Mesenchymal stem cell (in vitro differentiated cells and primary cell): ENCODE measurements around the gene BLID.

Source experiments
- DNase-seq: peaks from one replicate; pipeline ENCODE4 v3.0.0-alpha.2; 2013
- H2AFZ ChIP-seq: one replicate; pipeline ENCODE4 v1.6.1; 2013; ENCODE audit warnings: low read depth, mild to moderate bottlenecking, control low read depth, inconsistent platforms, low read length, moderate library complexity
- H2AK5ac ChIP-seq: 2 replicates; pipeline ENCODE4 v1.6.1; 2013; ENCODE audit warnings: low read length, moderate library complexity, mild to moderate bottlenecking, inconsistent platforms; ENCODE audit not compliant: severe bottlenecking
- H2BK120ac ChIP-seq: one replicate; pipeline ENCODE4 v1.6.1; 2013; ENCODE audit warnings: low read depth, mild to moderate bottlenecking, inconsistent platforms, low read length, moderate library complexity
- H2BK12ac ChIP-seq, 2 experiments: one replicate each; pipeline ENCODE4 v1.6.1; 2013; ENCODE audit warnings: inconsistent platforms in 2 of 2, low read length in 2 of 2, mild to moderate bottlenecking in 2 of 2, moderate library complexity in 2 of 2, control low read depth in 1 of 2
- H2BK15ac ChIP-seq: one replicate; pipeline ENCODE4 v1.6.1; 2013; ENCODE audit warnings: mild to moderate bottlenecking, low read depth, inconsistent platforms; ENCODE audit not compliant: poor library complexity, severe bottlenecking
- H2BK5ac ChIP-seq: 2 replicates; pipeline ENCODE4 v1.6.1; 2013; ENCODE audit warnings: low read depth, mild to moderate bottlenecking, low read length, control low read depth, inconsistent platforms; ENCODE audit not compliant: poor library complexity, severe bottlenecking
- H3K14ac ChIP-seq, 2 experiments: one replicate each; pipeline ENCODE4 v1.6.1; 2013; ENCODE audit warnings: inconsistent platforms in 2 of 2, low read length in 2 of 2, control low read depth in 1 of 2, mild to moderate bottlenecking in 1 of 2, moderate library complexity in 1 of 2
- H3K18ac ChIP-seq, 2 experiments: one replicate each; pipeline ENCODE4 v1.6.1; 2013; ENCODE audit warnings: inconsistent platforms in 2 of 2, low read length in 2 of 2, control low read depth in 1 of 2, low read depth in 1 of 2, mild to moderate bottlenecking in 1 of 2
- H3K23ac ChIP-seq, 2 experiments: one replicate each; pipeline ENCODE4 v1.6.1; 2013; ENCODE audit warnings: inconsistent platforms in 2 of 2, low read length in 2 of 2, mild to moderate bottlenecking in 2 of 2, moderate library complexity in 2 of 2, control low read depth in 1 of 2
- H3K27ac ChIP-seq: 2 replicates; pipeline ENCODE4 v1.5.1; 2013; ENCODE audit warnings: mild to moderate bottlenecking, moderate library complexity, low read length, control low read depth, inconsistent platforms; ENCODE audit not compliant: poor library complexity, severe bottlenecking
- H3K27me3 ChIP-seq, 2 experiments: 2 replicates each; pipeline versions ENCODE4 v1.6.1 to v1.7.0; 2013; ENCODE audit warnings: low read length in 2 of 2, mild to moderate bottlenecking in 2 of 2, moderate library complexity in 2 of 2, control low read depth in 1 of 2, inconsistent platforms in 1 of 2; ENCODE audit not compliant: control insufficient read depth in 1 of 2, insufficient read depth in 1 of 2
- H3K36me3 ChIP-seq, 2 experiments: 2 replicates each; pipeline versions ENCODE4 v1.6.1 to v1.7.0; 2013; ENCODE audit warnings: low read length in 2 of 2, control low read depth in 1 of 2, inconsistent platforms in 1 of 2, low read depth in 1 of 2, mild to moderate bottlenecking in 1 of 2; ENCODE audit not compliant: insufficient read depth in 2 of 2, control insufficient read depth in 1 of 2
- H3K4ac ChIP-seq, 2 experiments: one replicate each; pipeline ENCODE4 v1.6.1; 2013; ENCODE audit warnings: inconsistent platforms in 2 of 2, low read length in 2 of 2, mild to moderate bottlenecking in 2 of 2, moderate library complexity in 2 of 2, control low read depth in 1 of 2, low read depth in 1 of 2
- H3K4me1 ChIP-seq: 2 replicates; pipeline ENCODE4 v1.6.1; 2013; ENCODE audit warnings: low read depth, low read length, control low read depth; ENCODE audit not compliant: control insufficient read depth, insufficient read depth
- H3K4me2 ChIP-seq: 2 replicates; pipeline ENCODE4 v1.6.1; 2013; ENCODE audit warnings: low read length, mild to moderate bottlenecking, inconsistent platforms; ENCODE audit not compliant: poor library complexity, severe bottlenecking
- H3K4me3 ChIP-seq, 2 experiments: 2 replicates each; pipeline versions ENCODE4 v1.5.1 to v1.7.0; 2013; ENCODE audit warnings: low read length in 2 of 2, mild to moderate bottlenecking in 2 of 2, control low read depth in 1 of 2, low read depth in 1 of 2; ENCODE audit not compliant: insufficient read depth in 1 of 2
- H3K79me1 ChIP-seq: replicated peaks from 2 replicates; pipeline ENCODE4 v1.6.1; 2013; ENCODE audit warnings: mild to moderate bottlenecking, control low read depth, low read length, inconsistent platforms; ENCODE audit not compliant: poor library complexity, severe bottlenecking
- H3K9ac ChIP-seq: 2 replicates; pipeline ENCODE4 v1.7.0; 2013; ENCODE audit warnings: mild to moderate bottlenecking, low read length, moderate library complexity
- H3K9me3 ChIP-seq: 2 replicates; pipeline ENCODE4 v1.7.0; 2013; ENCODE audit warnings: mild to moderate bottlenecking, low read length; ENCODE audit not compliant: control insufficient read depth
- H4K8ac ChIP-seq: one replicate; pipeline ENCODE4 v1.6.1; 2013; ENCODE audit warnings: inconsistent platforms, mild to moderate bottlenecking, low read length, moderate library complexity
- H4K91ac ChIP-seq: one replicate; pipeline ENCODE4 v1.6.1; 2013; ENCODE audit warnings: mild to moderate bottlenecking, low read length, inconsistent platforms
- WGBS: methylation state at CpG from one replicate; pipeline ENCODE4 v1.1.7; 2013; ENCODE audit warnings: mixed read lengths; 5-methylcytosine and 5-hydroxymethylcytosine counted together

Gene BLID

DNA sequence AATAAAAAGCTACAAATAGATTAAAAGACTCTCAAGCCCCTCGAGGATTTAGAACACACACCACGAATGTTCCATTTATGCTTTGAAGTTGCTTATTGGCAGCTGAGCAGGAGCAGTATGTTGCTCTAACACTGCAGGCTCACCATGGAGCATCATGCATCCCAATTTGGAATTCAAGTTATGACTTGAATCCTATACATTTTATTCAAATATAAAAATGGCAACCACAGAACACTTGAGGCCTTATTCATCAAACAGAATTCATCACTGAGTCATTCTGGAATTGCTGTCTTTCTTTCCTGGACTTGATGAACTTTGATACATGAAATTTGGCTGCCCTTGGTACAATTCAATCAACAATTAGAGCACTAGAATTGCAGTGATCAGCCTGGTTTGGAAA lies 24.5 kb upstream of the BLID start:
- peak; percentile 52 for DNase-seq
- 58% methylated on average over 2 of the region's 2 CpGs for WGBS
- Histone ChIP-seq H2AFZ (no peak overlapping the region), H4K8ac (no peak overlapping the region), H3K36me3 (peaks cover 0 to 54% of the 10 kb centered on the region in 2 experiments), H2BK120ac (no peak overlapping the region), H3K9me3 (no peaks in the 10 kb centered on the region), H3K9ac (peak overlapping the region; percentile 57), H2AK5ac (no peak overlapping the region), H3K23ac (no peak overlapping the region), H3K18ac (no peak overlapping the region), H3K4me3 (no peak overlapping the region), H3K4me2 (no peak overlapping the region), H2BK15ac (no peak overlapping the region), H3K14ac (no peak overlapping the region), H3K4ac (no peak overlapping the region), H3K79me1 (no peaks in the 10 kb centered on the region), H2BK5ac (no peak overlapping the region), H2BK12ac (peak overlapping the region in 1 of 2 experiments; percentile 72), H4K91ac (no peak overlapping the region), H3K4me1 (peaks cover 4% of the 10 kb centered on the region), H3K27ac (peak overlapping the region; percentile 60), H3K27me3 (no peaks in the 10 kb centered on the region)

DNA sequence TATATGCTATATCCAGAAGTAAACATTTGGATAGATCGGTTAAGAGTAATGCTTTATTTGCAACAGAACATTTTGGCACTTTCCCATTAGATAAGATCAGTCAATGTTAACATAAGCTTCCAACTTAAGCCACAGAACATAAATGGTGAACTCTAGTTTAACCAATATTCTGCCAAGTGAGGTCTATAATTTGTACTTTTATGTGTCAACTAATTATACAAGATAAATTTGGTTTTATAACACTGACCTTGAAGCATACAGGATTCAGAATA lies 23.5 kb upstream of the BLID start:
- Histone ChIP-seq H3K4me2 (no peak overlapping the region), H3K4me3 (peak overlapping the region in 1 of 2 experiments; percentile 31)
- WGBS = no CpG with 5 or more reads among the region's 1 CpG

DNA sequence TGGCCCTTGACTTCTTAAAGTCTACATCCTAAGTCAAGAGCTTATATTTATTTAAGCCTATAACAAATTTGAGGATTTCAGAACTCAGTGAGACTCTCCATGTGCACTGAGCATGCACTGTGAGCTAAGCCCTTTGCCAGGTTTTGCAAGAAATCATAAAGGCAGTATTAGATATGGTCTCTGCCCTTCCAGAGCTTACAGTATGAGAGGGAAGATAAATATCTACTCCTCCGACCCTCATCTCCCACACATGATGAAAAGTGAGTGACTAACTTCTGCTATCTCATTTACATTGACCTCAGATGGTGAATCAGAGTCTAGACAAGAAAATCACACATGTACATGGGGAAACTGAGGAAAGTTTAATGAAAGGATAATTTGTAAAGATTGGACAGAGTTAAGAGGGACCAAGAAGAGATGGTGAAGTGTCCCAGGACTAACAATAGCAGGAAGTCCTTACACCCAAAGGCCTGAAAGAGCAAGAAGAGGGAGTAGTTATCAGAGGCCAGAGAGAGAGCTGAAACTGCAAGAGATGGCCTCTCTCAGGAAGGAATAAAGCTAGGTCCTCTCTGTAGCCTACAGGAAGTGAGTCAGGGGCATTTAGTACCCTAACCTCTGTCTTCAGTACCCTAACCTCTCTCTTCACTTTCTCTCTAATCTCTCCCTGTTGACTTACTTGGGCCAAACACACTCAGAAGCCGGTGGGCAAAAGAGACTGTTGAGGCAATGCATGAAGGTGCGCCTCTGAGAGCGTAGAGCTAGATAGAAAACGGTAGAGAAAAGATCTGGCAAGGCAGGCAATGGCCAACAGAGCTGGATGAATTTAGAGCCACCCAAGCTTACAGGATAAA lies 23.0 kb upstream of the BLID start:
- no peak overlapping the region for H3K23ac ChIP-seq
- peak overlapping the region in 1 of 2 experiments; percentile 32 for H3K14ac ChIP-seq
- no peak overlapping the region for H4K91ac ChIP-seq
- peak overlapping the region; percentile 61 to 82 for H3K18ac ChIP-seq
- peak overlapping the region; percentile 44 for H3K27ac ChIP-seq
- no peaks in the 10 kb centered on the region for H3K79me1 ChIP-seq
- peak overlapping the region; percentile 91 for H2AK5ac ChIP-seq
- H2BK12ac ChIP-seq = peak overlapping the region; percentile 29 to 92
- H4K8ac ChIP-seq = no peak overlapping the region
- peaks cover 2 to 54% of the 10 kb centered on the region in 2 experiments for H3K36me3 ChIP-seq
- no peak overlapping the region for H2BK5ac ChIP-seq
- H3K27me3 ChIP-seq = no peaks in the 10 kb centered on the region
- H3K9ac ChIP-seq = peak overlapping the region; percentile 71
- no peak overlapping the region for H2AFZ ChIP-seq
- H3K4me3 ChIP-seq = peak overlapping the region in 1 of 2 experiments; percentile 31
- H2BK15ac ChIP-seq = no peak overlapping the region
- DNase-seq = peak; percentile 72
- H2BK120ac ChIP-seq = no peak overlapping the region
- H3K4ac ChIP-seq = peak overlapping the region; percentile 39 to 95
- 48% methylated on average over 3 of the region's 5 CpGs for WGBS
- H3K4me1 ChIP-seq = peaks cover 4% of the 10 kb centered on the region
- H3K4me2 ChIP-seq = no peak overlapping the region
- H3K9me3 ChIP-seq = no peaks in the 10 kb centered on the region

More for the DNA sequence above, 23.5 kb upstream of the BLID start:
- Histone ChIP-seq H3K4me1 (peaks cover 4% of the 10 kb centered on the region), H4K91ac (no peak overlapping the region), H2AFZ (no peak overlapping the region), H2AK5ac (no peak overlapping the region), H3K27ac (peak overlapping the region; percentile 44), H2BK5ac (no peak overlapping the region), H3K4ac (no peak overlapping the region), H2BK15ac (no peak overlapping the region), H3K9ac (no peak overlapping the region), H3K23ac (no peak overlapping the region), H2BK120ac (no peak overlapping the region), H3K18ac (no peak overlapping the region), H3K14ac (no peak overlapping the region), H2BK12ac (no peak overlapping the region), H4K8ac (no peak overlapping the region), H3K9me3 (no peaks in the 10 kb centered on the region), H3K79me1 (no peaks in the 10 kb centered on the region), H3K36me3 (peaks cover 2 to 54% of the 10 kb centered on the region in 2 experiments), H3K27me3 (no peaks in the 10 kb centered on the region)
- DNase-seq = no peak

DNA sequence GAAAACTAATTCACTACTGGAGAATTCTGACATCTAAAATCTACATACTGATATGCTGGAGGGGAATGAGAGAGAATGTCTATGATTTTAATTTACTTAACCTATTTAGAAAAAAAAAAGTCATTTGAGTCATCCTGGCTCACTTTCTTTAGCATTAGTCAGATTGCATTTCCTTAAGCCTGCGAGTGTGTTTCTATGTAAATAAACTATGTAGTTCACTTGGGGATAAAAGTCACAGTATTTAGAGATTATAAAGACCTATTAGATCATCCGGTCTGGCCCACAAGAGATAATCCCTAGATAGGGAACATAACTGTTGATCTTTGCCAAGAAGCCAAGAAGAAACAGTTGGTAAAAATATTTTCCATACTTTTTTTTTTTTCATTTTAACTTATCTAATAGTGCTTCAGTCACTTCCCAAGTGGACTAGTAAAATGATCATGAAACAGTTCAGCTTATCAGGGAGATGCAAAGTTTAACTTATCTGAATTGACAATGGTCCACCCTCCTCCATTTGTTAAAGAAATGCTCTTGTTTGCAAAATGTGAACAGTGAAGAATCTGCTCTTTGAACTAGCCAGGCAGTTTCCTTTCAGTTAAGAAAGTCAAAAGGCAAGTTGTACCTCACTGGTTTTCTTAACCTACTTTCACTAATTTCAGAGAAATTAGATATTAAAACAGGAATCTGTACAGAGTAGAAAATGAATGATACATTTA lies 21.2 kb upstream of the BLID start:
- Histone ChIP-seq H3K27ac (peak overlapping the region; percentile 65), H3K4ac (no peak overlapping the region), H3K79me1 (no peaks in the 10 kb centered on the region), H3K9ac (peak overlapping the region; percentile 71), H2AK5ac (no peak overlapping the region), H3K18ac (no peak overlapping the region), H3K4me3 (no peak overlapping the region), H4K91ac (no peak overlapping the region), H2BK12ac (no peak overlapping the region), H2BK120ac (no peak overlapping the region), H2AFZ (no peak overlapping the region), H3K9me3 (no peaks in the 10 kb centered on the region), H2BK5ac (no peak overlapping the region), H4K8ac (no peak overlapping the region), H3K14ac (no peak overlapping the region), H3K27me3 (no peaks in the 10 kb centered on the region), H3K4me1 (peaks cover 4% of the 10 kb centered on the region), H3K36me3 (peaks cover 2 to 56% of the 10 kb centered on the region in 2 experiments), H2BK15ac (no peak overlapping the region), H3K23ac (no peak overlapping the region), H3K4me2 (no peak overlapping the region)
- WGBS = no CpG with 5 or more reads among the region's 2 CpGs
- DNase-seq = peak; percentile 93
